Measurements from ENCODE around the gene B3GNT9. TPM values are rescaled to one million over a fixed set of nuclear protein-coding genes. Genes with fewer than 3 reads are reported as not detected.
A peak's percentile ranks its signal among the peaks of the same experiment; 100 is the strongest.

The B3GNT9 gene
- total RNA-seq, 1 donor from 2014 or later, result 40.7 TPM

DNA sequence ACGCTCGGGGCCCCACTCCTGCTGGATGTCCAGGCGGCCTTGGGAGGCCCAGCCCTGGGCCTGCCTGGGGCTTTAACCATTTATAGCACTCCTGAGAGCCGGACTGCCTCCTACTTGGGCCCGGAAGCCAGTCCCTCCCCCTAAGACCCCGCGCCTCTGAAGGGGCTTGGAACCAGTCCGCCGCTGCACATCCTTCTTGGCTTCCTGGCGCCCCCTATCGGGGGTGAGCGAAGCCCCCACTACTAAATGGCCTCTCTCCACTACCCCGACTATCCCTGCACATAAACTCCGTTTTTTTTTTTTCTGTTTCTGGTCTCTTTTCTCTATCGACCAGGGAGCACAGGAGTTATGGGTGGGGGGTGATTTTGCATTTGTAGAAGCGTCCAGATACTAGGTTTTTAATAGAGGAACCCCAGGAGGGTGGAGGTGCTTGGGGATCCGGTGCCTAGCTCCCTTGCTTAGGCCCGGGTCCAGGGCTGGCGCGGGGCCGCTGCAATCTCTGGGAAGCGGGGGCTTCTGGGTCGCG is 18.9 kb upstream of the B3GNT9 start:
- no peaks in the 10 kb centered on the region for H3K27me3 ChIP-seq
- H3K36me3 ChIP-seq, result no peaks in the 10 kb centered on the region
- H3K4me3 ChIP-seq, result peak overlapping the region; percentile 57 to 64
- peaks cover 25 to 34% of the 10 kb centered on the region in 2 donors for H3K4me1 ChIP-seq
- no peaks in the 10 kb centered on the region for H3K9me3 ChIP-seq
- peak overlapping the region; percentile 91 to 93 for H3K27ac ChIP-seq
- DNase-seq (ENCODE audit: low spot score in 2 of 2), result no peak
- intact Hi-C loops (cut with DNase I), result no loop called here
- TF ChIP-seq, protein P1, sequence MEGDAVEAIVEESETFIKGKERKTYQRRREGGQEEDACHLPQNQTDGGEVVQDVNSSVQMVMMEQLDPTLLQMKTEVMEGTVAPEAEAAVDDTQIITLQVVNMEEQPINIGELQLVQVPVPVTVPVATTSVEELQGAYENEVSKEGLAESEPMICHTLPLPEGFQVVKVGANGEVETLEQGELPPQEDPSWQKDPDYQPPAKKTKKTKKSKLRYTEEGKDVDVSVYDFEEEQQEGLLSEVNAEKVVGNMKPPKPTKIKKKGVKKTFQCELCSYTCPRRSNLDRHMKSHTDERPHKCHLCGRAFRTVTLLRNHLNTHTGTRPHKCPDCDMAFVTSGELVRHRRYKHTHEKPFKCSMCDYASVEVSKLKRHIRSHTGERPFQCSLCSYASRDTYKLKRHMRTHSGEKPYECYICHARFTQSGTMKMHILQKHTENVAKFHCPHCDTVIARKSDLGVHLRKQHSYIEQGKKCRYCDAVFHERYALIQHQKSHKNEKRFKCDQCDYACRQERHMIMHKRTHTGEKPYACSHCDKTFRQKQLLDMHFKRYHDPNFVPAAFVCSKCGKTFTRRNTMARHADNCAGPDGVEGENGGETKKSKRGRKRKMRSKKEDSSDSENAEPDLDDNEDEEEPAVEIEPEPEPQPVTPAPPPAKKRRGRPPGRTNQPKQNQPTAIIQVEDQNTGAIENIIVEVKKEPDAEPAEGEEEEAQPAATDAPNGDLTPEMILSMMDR (IDR thresholded peaks at IDR 0.05), result peak; percentile 18 to 51 (median 18)

GRCh38 chr16:67169011-67169451 is 18.2 kb upstream of the B3GNT9 start:
- intact Hi-C loops (cut with DNase I), result no loop called here
- Histone ChIP-seq H3K27me3 (no peaks in the 10 kb centered on the region), H3K9me3 (no peaks in the 10 kb centered on the region), H3K36me3 (no peaks in the 10 kb centered on the region), H3K4me3 (peak overlapping the region in 1 of 2 donors; percentile 64), H3K4me1 (peaks cover 24 to 33% of the 10 kb centered on the region in 2 donors), H3K27ac (peak overlapping the region; percentile 91 to 93)
- no peak for DNase-seq (ENCODE audit: low spot score in 2 of 2)
- TF ChIP-seq, protein P1 (IDR thresholded peaks at IDR 0.05), result no peak

GRCh38 chr16:67167588-67167987 is 16.8 kb upstream of the B3GNT9 start:
- no peak for DNase-seq (ENCODE audit: low spot score in 2 of 2)
- H3K4me1 ChIP-seq, result peaks cover 29 to 40% of the 10 kb centered on the region in 2 donors
- H3K27me3 ChIP-seq, result no peaks in the 10 kb centered on the region
- TF ChIP-seq, protein P1 (IDR thresholded peaks at IDR 0.05), result no peak
- intact Hi-C loops (cut with DNase I), result no loop called here
- H3K36me3 ChIP-seq, result no peaks in the 10 kb centered on the region
- H3K4me3 ChIP-seq, result no peak overlapping the region
- no peaks in the 10 kb centered on the region for H3K9me3 ChIP-seq
- no peak overlapping the region for H3K27ac ChIP-seq

DNA sequence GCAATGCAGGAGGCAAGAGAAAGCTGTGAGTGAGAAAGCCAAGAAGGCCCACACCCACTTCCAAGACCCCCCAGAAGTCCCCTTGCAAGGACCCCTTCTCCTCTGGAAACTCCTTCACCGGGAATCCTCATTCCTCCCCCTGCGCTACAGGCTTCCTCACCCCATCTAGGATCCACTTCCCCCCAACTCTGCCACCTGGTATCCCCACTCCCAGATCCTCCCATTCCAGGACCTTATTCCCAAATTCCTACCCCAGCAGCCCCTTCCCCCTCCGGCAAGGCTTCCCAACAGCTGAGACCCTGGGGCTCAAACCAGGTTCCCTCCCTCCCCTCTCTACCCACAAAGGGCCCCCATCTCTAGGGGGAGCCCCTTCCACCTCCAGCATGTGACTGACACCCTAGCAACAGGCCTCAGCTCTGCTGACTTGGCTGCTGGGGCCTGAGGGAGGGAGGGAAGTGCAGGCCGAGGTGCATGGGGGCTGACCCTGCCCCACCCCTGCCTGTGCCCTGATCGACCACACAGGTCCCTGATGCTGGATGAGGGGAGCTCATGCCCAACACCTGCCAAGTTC is 15.9 kb upstream of the B3GNT9 start:
- Histone ChIP-seq H3K4me3 (no peak overlapping the region), H3K27ac (no peak overlapping the region), H3K9me3 (no peaks in the 10 kb centered on the region), H3K36me3 (no peaks in the 10 kb centered on the region), H3K27me3 (no peaks in the 10 kb centered on the region), H3K4me1 (peaks cover 29 to 45% of the 10 kb centered on the region in 2 donors)
- intact Hi-C loops (cut with DNase I), result no loop called here
- TF ChIP-seq, protein P1 (IDR thresholded peaks at IDR 0.05), result no peak
- no peak for DNase-seq (ENCODE audit: low spot score in 2 of 2)

DNA sequence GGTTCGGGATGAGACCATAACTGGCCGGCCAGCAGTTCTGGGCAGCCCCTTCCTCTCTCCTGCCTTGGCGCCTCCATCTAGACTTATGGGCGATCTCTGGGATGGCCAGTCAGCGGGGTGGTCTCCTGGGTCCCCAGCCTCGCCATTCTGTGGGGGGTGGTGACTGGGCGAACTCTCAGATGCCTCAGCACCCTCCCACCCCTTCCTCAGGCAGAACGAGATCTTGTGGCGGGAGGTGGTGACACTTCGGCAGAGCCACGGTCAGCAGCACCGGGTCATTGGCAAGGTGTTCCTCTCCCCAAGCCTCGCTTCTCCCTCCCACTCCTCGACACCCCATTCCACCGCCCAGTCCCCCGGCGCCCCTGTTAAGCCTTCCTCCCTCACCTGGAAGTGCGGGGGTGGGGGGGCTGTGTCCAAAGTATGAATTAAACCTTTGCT is 15.3 kb upstream of the B3GNT9 start:
- no peak overlapping the region for H3K27ac ChIP-seq
- intact Hi-C loops (cut with DNase I), result no loop called here
- H3K36me3 ChIP-seq, result no peaks in the 10 kb centered on the region
- DNase-seq (ENCODE audit: low spot score in 2 of 2), result no peak
- TF ChIP-seq, protein P1 (IDR thresholded peaks at IDR 0.05), result no peak
- no peak overlapping the region for H3K4me3 ChIP-seq
- H3K4me1 ChIP-seq, result peaks cover 29 to 51% of the 10 kb centered on the region in 2 donors
- no peaks in the 10 kb centered on the region for H3K27me3 ChIP-seq
- H3K9me3 ChIP-seq, result no peaks in the 10 kb centered on the region

Data from ascending aorta (tissue), 2 donors.